Gastroesophageal sphincter (tissue), 3 donors: ENCODE measurements around the gene MRPL9.
A peak's percentile ranks its signal among the peaks of the same experiment; 100 is the strongest.

Source experiments
- POLR2A ChIP-seq, 2 donors: fragments of 450-650 bp; IDR thresholded peaks; one replicate each; pipeline ENCODE4 v1.6.1; 2017; ENCODE audit warnings: antibody characterized with exemption in 2 of 2, mild to moderate bottlenecking in 2 of 2, moderate library complexity in 1 of 2
- POLR2AphosphoS5 ChIP-seq: sonication (generic); formaldehyde crosslinking; IDR thresholded peaks from one replicate; pipeline ENCODE4 v1.6.1; 2017; ENCODE audit warnings: antibody characterized with exemption
- TF ChIP-seq, protein P1 (sequence below), 4 experiments: fragments of 200-600 bp in 2 of 4; fragments of 450-650 bp in 2 of 4; sonication (generic) in 1 of 4; IDR thresholded peaks; one replicate each; pipeline ENCODE4 v1.5.1; 2017 to 2019; ENCODE audit warnings: antibody characterized with exemption in 4 of 4, mild to moderate bottlenecking in 2 of 4, moderate library complexity in 2 of 4

DNA sequence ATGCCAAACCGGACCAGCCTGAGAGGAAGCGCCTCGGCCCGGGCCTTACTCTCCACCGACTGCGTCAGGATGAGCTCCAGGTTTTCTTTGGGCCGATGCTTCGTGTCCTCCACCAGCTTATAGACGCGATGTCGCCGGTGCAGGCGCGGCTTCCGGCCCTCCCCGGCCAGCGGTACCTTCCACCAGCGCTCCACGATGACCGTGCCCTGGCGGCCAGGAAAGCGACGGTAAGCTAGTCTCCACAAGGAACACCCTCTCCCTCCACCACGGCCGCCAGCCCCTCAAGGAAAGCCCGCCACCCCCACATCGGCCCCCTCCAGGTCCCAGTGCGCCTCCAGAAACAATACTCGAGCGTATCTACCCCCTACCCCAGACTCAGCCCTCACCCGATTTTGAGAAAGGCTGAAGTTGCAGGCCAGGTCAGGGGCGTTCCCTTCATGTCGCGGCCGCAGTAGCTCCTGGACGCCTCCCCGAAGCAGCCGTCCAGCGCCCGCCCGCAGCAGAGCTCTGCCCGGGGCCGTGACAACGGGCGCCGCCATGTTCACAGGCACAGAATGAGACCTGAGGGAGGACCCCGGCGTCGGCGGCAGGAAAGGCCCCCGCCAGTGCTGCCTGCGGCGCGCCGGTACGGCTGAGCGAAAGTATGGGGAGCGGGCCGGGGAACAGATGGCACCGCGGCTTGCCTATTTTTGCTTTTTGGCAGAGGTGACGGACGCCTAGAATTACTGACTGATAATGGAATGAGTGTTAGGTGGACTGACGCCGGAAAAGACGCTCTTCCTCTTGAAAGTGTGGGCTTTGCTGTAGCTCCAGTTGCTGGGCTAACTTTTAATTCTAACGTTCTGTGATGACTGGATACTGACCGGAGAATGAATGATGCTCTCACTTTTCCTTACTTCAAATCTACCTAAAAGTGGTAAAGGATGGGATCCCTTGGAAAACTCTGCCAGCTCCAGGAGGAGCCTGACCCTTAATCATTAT is at the start of gene MRPL9:
- TF ChIP-seq, protein P1, sequence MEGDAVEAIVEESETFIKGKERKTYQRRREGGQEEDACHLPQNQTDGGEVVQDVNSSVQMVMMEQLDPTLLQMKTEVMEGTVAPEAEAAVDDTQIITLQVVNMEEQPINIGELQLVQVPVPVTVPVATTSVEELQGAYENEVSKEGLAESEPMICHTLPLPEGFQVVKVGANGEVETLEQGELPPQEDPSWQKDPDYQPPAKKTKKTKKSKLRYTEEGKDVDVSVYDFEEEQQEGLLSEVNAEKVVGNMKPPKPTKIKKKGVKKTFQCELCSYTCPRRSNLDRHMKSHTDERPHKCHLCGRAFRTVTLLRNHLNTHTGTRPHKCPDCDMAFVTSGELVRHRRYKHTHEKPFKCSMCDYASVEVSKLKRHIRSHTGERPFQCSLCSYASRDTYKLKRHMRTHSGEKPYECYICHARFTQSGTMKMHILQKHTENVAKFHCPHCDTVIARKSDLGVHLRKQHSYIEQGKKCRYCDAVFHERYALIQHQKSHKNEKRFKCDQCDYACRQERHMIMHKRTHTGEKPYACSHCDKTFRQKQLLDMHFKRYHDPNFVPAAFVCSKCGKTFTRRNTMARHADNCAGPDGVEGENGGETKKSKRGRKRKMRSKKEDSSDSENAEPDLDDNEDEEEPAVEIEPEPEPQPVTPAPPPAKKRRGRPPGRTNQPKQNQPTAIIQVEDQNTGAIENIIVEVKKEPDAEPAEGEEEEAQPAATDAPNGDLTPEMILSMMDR (IDR thresholded peaks at IDR 0.05) = no peak
- TF ChIP-seq POLR2AphosphoS5 = peak; percentile 59
- TF ChIP-seq POLR2A (IDR thresholded peaks at IDR 0.05) = peak; percentile 49 to 56
